H1 (cell line): ENCODE results near the gene ADD1. TPM values are rescaled to one million over a fixed set of nuclear protein-coding genes. Genes with fewer than 3 reads are reported as not detected.

Experiments used
- CTCF ChIA-PET: fragments of 300-600 bp; sonication (Branson Sonifier 250); formaldehyde crosslinking; loops from one replicate; lab custom pipeline; 2021; ENCODE audit not compliant: partially characterized antibody; lab: Charles Lee
- POLR2A ChIA-PET: fragments of 300-600 bp; sonication (Branson Sonifier 250); formaldehyde crosslinking; loops from one replicate; lab custom pipeline; 2021; ENCODE audit warnings: inconsistent platforms; ENCODE audit not compliant: partially characterized antibody; lab: Charles Lee
- DNase-seq, 2 experiments: peaks; one replicate each; pipeline versions ENCODE4 v3.0.0 to v3.0.0-alpha.2; 2010 to 2022; ENCODE audit warnings: low spot score in 2 of 2, low read depth in 1 of 2, mixed read lengths in 1 of 2
- FAIRE-seq: peaks from 2 replicates; lab custom pipeline; 2011; peaks lifted over from hg19 to GRCh38; lab: Jason Lieb, UNC
- H2AFZ ChIP-seq: 2 replicates; pipeline ENCODE4 v1.8.1; 2012; ENCODE audit warnings: low read length, inconsistent platforms
- H2AK5ac ChIP-seq: 2 replicates; pipeline ENCODE4 v1.6.1; 2013; ENCODE audit warnings: low read depth, low read length
- H2BK120ac ChIP-seq: replicated peaks from 2 replicates; pipeline ENCODE3; 2013; ENCODE audit warnings: low read depth, low read length, inconsistent platforms
- H2BK12ac ChIP-seq: 2 replicates; pipeline ENCODE4 v1.6.1; 2013; ENCODE audit warnings: low read depth, low read length
- H2BK15ac ChIP-seq: 2 replicates; pipeline ENCODE4 v1.6.1; 2013; ENCODE audit warnings: low read length
- H2BK20ac ChIP-seq: 2 replicates; pipeline ENCODE4 v1.6.1; 2013; ENCODE audit warnings: low read length
- H2BK5ac ChIP-seq: 2 replicates; pipeline ENCODE4 v1.6.1; 2013; ENCODE audit warnings: low read depth, low read length
- H3K14ac ChIP-seq: 2 replicates; pipeline ENCODE4 v1.6.1; 2013; ENCODE audit warnings: inconsistent platforms; ENCODE audit not compliant: insufficient read length
- H3K18ac ChIP-seq: 2 replicates; pipeline ENCODE4 v1.6.1; 2013; ENCODE audit warnings: low read length; ENCODE audit errors: extremely low read depth
- H3K23ac ChIP-seq: 2 replicates; pipeline ENCODE4 v1.6.1; 2013; ENCODE audit warnings: inconsistent platforms; ENCODE audit not compliant: insufficient read length
- H3K23me2 ChIP-seq: 2 replicates; pipeline ENCODE4 v1.6.1; 2013; ENCODE audit warnings: low read depth, low read length
- H3K27ac ChIP-seq: 2 replicates; pipeline ENCODE4 v1.6.1; 2011; ENCODE audit warnings: low read depth, low read length, inconsistent platforms
- H3K27me3 ChIP-seq, 4 experiments: replicated peaks in 1 of 4; 1 replicate in 1 of 4; 2 replicates in 3 of 4; pipeline versions ENCODE4 v1.6.1 to v1.8.1; 2011 to 2013; ENCODE audit warnings: low read length in 3 of 4, mild to moderate bottlenecking in 3 of 4, inconsistent platforms in 2 of 4, mixed read lengths in 2 of 4, moderate library complexity in 1 of 4; ENCODE audit not compliant: control insufficient read depth in 3 of 4, insufficient read depth in 3 of 4; ENCODE audit errors: extremely low read depth in 1 of 4
- H3K36me3 ChIP-seq, 4 experiments: 2 replicates each; pipeline versions ENCODE4 v1.6.1 to v1.8.1; 2011 to 2013; ENCODE audit warnings: mild to moderate bottlenecking in 4 of 4, low read length in 3 of 4, moderate library complexity in 2 of 4, control low read depth in 1 of 4, inconsistent platforms in 1 of 4; ENCODE audit not compliant: insufficient read depth in 4 of 4, control insufficient read depth in 2 of 4
- H3K4ac ChIP-seq: replicated peaks from 2 replicates; pipeline ENCODE3; 2013; ENCODE audit warnings: low read length, low read depth, mixed read lengths, inconsistent platforms; ENCODE audit not compliant: insufficient read length
- H3K4me1 ChIP-seq, 4 experiments: replicated peaks in 1 of 4; 1 replicate in 1 of 4; 2 replicates in 3 of 4; pipeline versions ENCODE4 v1.6.1 to v1.8.1; 2011 to 2013; ENCODE audit warnings: low read length in 3 of 4, inconsistent platforms in 2 of 4, mixed read lengths in 1 of 4; ENCODE audit not compliant: insufficient read depth in 4 of 4, control insufficient read depth in 3 of 4
- H3K4me2 ChIP-seq, 2 experiments: 2 replicates each; pipeline versions ENCODE4 v1.6.1 to v1.8.1; 2011 to 2013; ENCODE audit warnings: low read depth in 2 of 2, low read length in 2 of 2, control low read depth in 1 of 2, inconsistent platforms in 1 of 2, mild to moderate bottlenecking in 1 of 2; ENCODE audit not compliant: insufficient read depth in 1 of 2
- H3K4me3 ChIP-seq, 4 experiments: fragments of 200-600, 300-600 bp in 1 of 4; sonication (generic), shearing (Covaris generic), sonication (Bioruptor Twin) in 1 of 4; 2 replicates each; pipeline versions ENCODE4 v1.5.1 to v1.8.1; 2011 to 2016; ENCODE audit warnings: low read length in 4 of 4, low read depth in 3 of 4, control low read depth in 2 of 4, inconsistent platforms in 2 of 4, mild to moderate bottlenecking in 2 of 4, mixed read lengths in 1 of 4, moderate library complexity in 1 of 4; ENCODE audit not compliant: insufficient read depth in 2 of 4; ENCODE audit errors: extremely low read depth in 1 of 4
- H3K56ac ChIP-seq: replicated peaks from 2 replicates; pipeline ENCODE3; 2013; ENCODE audit warnings: low read depth, mild to moderate bottlenecking, mixed read lengths, low read length, inconsistent platforms; ENCODE audit not compliant: insufficient read length
- H3K79me1 ChIP-seq: 2 replicates; pipeline ENCODE4 v1.6.1; 2013; ENCODE audit warnings: low read depth, low read length, control low read depth
- H3K79me2 ChIP-seq, 2 experiments: 2 replicates each; pipeline versions ENCODE4 v1.6.1 to v1.8.1; 2012 to 2013; ENCODE audit warnings: low read length in 2 of 2, mild to moderate bottlenecking in 2 of 2, inconsistent platforms in 1 of 2; ENCODE audit not compliant: insufficient read depth in 2 of 2, control insufficient read depth in 1 of 2
- H3K9ac ChIP-seq, 4 experiments: replicated peaks in 1 of 4; 1 replicate in 1 of 4; 2 replicates in 3 of 4; pipeline versions ENCODE4 v1.6.1 to v1.8.1; 2011 to 2013; ENCODE audit warnings: low read depth in 3 of 4, low read length in 3 of 4, control low read depth in 2 of 4, mild to moderate bottlenecking in 2 of 4, moderate library complexity in 2 of 4, inconsistent platforms in 1 of 4; ENCODE audit errors: extremely low read depth in 1 of 4
- H3K9me3 ChIP-seq, 2 experiments: 2 replicates each; pipeline versions ENCODE4 v1.6.1 to v1.8.1; 2012 to 2013; ENCODE audit warnings: mild to moderate bottlenecking in 2 of 2, moderate library complexity in 2 of 2, control low read depth in 1 of 2, inconsistent platforms in 1 of 2, low read depth in 1 of 2, low read length in 1 of 2, mixed read lengths in 1 of 2; ENCODE audit not compliant: insufficient read depth in 2 of 2
- H4K20me1 ChIP-seq, 2 experiments: replicated peaks in 1 of 2; 2 replicates each; pipeline versions ENCODE3 to v1.8.1; 2011 to 2013; ENCODE audit warnings: inconsistent platforms in 2 of 2, low read length in 2 of 2, mild to moderate bottlenecking in 1 of 2; ENCODE audit not compliant: insufficient read depth in 2 of 2, control insufficient read depth in 1 of 2
- H4K5ac ChIP-seq: 2 replicates; pipeline ENCODE4 v1.6.1; 2013; ENCODE audit warnings: low read length, low read depth, mixed read lengths, inconsistent platforms; ENCODE audit not compliant: insufficient read length
- H4K8ac ChIP-seq: 2 replicates; pipeline ENCODE4 v1.8.0; 2013; ENCODE audit warnings: mild to moderate bottlenecking, moderate library complexity, low read length, inconsistent platforms; ENCODE audit not compliant: insufficient read depth; ENCODE audit errors: extremely low read depth
- H4K91ac ChIP-seq: replicated peaks from 2 replicates; pipeline ENCODE3; 2013; ENCODE audit warnings: low read length, mixed read lengths, inconsistent platforms; ENCODE audit not compliant: insufficient read length
- MAX ChIP-seq: IDR thresholded peaks from 2 replicates; pipeline ENCODE4 v1.6.1; 2012; ENCODE audit warnings: inconsistent platforms
- NANOG ChIP-seq: IDR thresholded peaks from 2 replicates; pipeline ENCODE4 v1.6.1; 2011; ENCODE audit warnings: low read length, low read depth, mild to moderate bottlenecking, inconsistent platforms; ENCODE audit not compliant: insufficient read depth, poor library complexity, severe bottlenecking
- POLR2A ChIP-seq, 2 experiments: IDR thresholded peaks; 1 replicate in 1 of 2; 2 replicates in 1 of 2; pipeline ENCODE4 v1.6.1; 2011; ENCODE audit warnings: low read depth in 2 of 2, low read length in 2 of 2, mild to moderate bottlenecking in 2 of 2; ENCODE audit errors: control extremely low read depth in 1 of 2
- POLR2AphosphoS5 ChIP-seq: IDR thresholded peaks from 2 replicates; pipeline ENCODE4 v1.6.1; 2011; ENCODE audit warnings: low read depth, low read length
- RAD21 ChIP-seq, 2 experiments: IDR thresholded peaks in 1 of 2; conservative IDR thresholded peaks in 1 of 2; 2 replicates each; pipeline ENCODE4 v1.6.1; 2011; ENCODE audit warnings: low read depth in 2 of 2, low read length in 2 of 2, improper control_type of control experiment in 1 of 2, inconsistent platforms in 1 of 2, mild to moderate bottlenecking in 1 of 2, moderate library complexity in 1 of 2
- WGBS, 2 experiments: shearing (Covaris generic) in 1 of 2; methylation state at CpG; one replicate each; pipeline versions ENCODE4 v1.1.6 to v1.1.7; 2013 to 2015; ENCODE audit warnings: low lambda C conversion rate in 2 of 2, mixed read lengths in 2 of 2, inconsistent platforms in 1 of 2, low coverage in 1 of 2, missing lambda C conversion rate in 1 of 2; ENCODE audit not compliant: insufficient replicate concordance in 2 of 2, insufficient coverage in 1 of 2, insufficient read length in 1 of 2; ENCODE audit errors: extremely low coverage in 1 of 2, missing lambda C conversion rate in 1 of 2; 5-methylcytosine and 5-hydroxymethylcytosine counted together
- polyA plus RNA-seq, 7 experiments: library from polyadenylated mRNA; depleted of rRNA in 3 of 7; stranded (reverse) in 5 of 7; unstranded in 2 of 7; fragments of >200 nt in 5 of 7; fragments of 200-250 nt in 2 of 7; gene quantifications; 1 replicate in 5 of 7; 2 replicates in 1 of 7; 4 replicates in 1 of 7; pipeline versions ENCODE4 v1.2.1 to v1.2.3, GENCODE V29; 2011 to 2013; ENCODE audit warnings: missing spikeins in 2 of 7, mixed read lengths in 2 of 7
- total RNA-seq: library from RNA; stranded (reverse); fragmentation: NEBNext Ultra II Directional; extraction: Animal tissue kit (Norgen Biotek cat#: 25700); gene quantifications from 2 replicates; pipeline ENCODE4 v1.2.1, GENCODE V29; 2021

ADD1 gene
- total and polyA plus RNA-seq, 2 of the 8 experiments (the other 6 are each of a cell fraction or from before 2014, with no cell fraction given), result 113 to 143 TPM

GRCh38 chr4:2852481-2852921 is 8.9 kb downstream of the ADD1 start:
- no peak overlapping the region for H2AFZ ChIP-seq
- H3K9ac ChIP-seq, result no peak overlapping the region
- no peak overlapping the region for H3K4me3 ChIP-seq
- WGBS, 2 experiments, result 78% methylated on average over 7 of the region's 7 CpGs; no CpG with 5 or more reads in 1 of the 2 experiments
- H4K20me1 ChIP-seq, result peaks cover 6 to 7% of the 10 kb centered on the region in 2 experiments
- no peak overlapping the region for H2BK5ac ChIP-seq
- no peak overlapping the region for H3K23ac ChIP-seq
- H3K56ac ChIP-seq, result no peak overlapping the region
- no peak for TF ChIP-seq POLR2AphosphoS5
- TF ChIP-seq POLR2A (IDR thresholded peaks at IDR 0.05; ENCODE audit: control extremely low read depth in 1 of 2, low read depth in 2 of 2, low read length in 2 of 2), result no peak
- no peak for TF ChIP-seq RAD21 (IDR thresholded peaks at IDR 0.05 in 1 of 2, conservative IDR thresholded peaks at IDR 0.05 in 1 of 2; ENCODE audit: low read depth in 2 of 2, low read length in 2 of 2)
- no peak for TF ChIP-seq NANOG
- no peak for TF ChIP-seq MAX
- peaks cover 7 to 79% of the 10 kb centered on the region in 2 experiments for H3K79me2 ChIP-seq
- H4K8ac ChIP-seq, result no peak overlapping the region
- peaks cover 12% of the 10 kb centered on the region; the same call in 1 of the 2 replicates for H3K79me1 ChIP-seq
- H3K4me2 ChIP-seq, result no peak overlapping the region
- no peak overlapping the region for H3K27ac ChIP-seq
- no peak overlapping the region for H2BK15ac ChIP-seq
- H4K5ac ChIP-seq, result no peak overlapping the region
- CTCF ChIA-PET, result interaction anchor here (1.0 kb wide), 1 partner anchor 15 kb away, joined by 3 read pairs; no protein-coding TSS in a partner anchor
- FAIRE-seq, result no peak
- H2BK12ac ChIP-seq, result no peak overlapping the region
- no peak overlapping the region for H2AK5ac ChIP-seq
- no peak for DNase-seq
- no peak overlapping the region for H3K18ac ChIP-seq
- peaks cover 0 to 8% (median 3%) of the 10 kb centered on the region in 4 experiments; a peak in 2 of 8 replicates for H3K36me3 ChIP-seq
- no peak overlapping the region for H2BK20ac ChIP-seq
- POLR2A ChIA-PET, result interaction anchor here (1.3 kb wide), 2 partner anchors 9 kb away, joined by 3 to 4 read pairs; no protein-coding TSS in a partner anchor
- H3K23me2 ChIP-seq, result no peaks in the 10 kb centered on the region
- no peak overlapping the region for H3K14ac ChIP-seq
- H4K91ac ChIP-seq, result no peak overlapping the region
- peaks cover 0 to 3% (median 0%) of the 10 kb centered on the region in 4 experiments; a peak in 2 of 7 replicates for H3K4me1 ChIP-seq
- no peaks in the 10 kb centered on the region for H3K9me3 ChIP-seq
- H2BK120ac ChIP-seq, result no peak overlapping the region
- H3K4ac ChIP-seq, result no peak overlapping the region
- no peaks in the 10 kb centered on the region for H3K27me3 ChIP-seq
